Sigmoid colon (tissue), 4 donors: ENCODE measurements around the gene PAH.
"Not testable (repeated sequence)": the region's sequence is repeated elsewhere in the genome, so short reads cannot be mapped to it uniquely, and the experiment has no call there.

Source experiments
- CTCF ChIP-seq, 4 experiments: fragments of 450-650 bp in 3 of 4; fragments of 200-600 bp in 1 of 4; IDR thresholded peaks; one replicate each; pipeline ENCODE4 v1.5.1; 2016 to 2019; ENCODE audit warnings: antibody characterized with exemption in 4 of 4, mild to moderate bottlenecking in 3 of 4, moderate library complexity in 2 of 4
- EP300 ChIP-seq, 4 donors: sonication (generic); formaldehyde crosslinking; IDR thresholded peaks; one replicate each; pipeline ENCODE4 v1.6.1; 2017; ENCODE audit warnings: antibody characterized with exemption in 4 of 4
- POLR2A ChIP-seq, 2 donors: fragments of 450-650 bp; IDR thresholded peaks; one replicate each; pipeline ENCODE4 v1.6.1; 2016; ENCODE audit warnings: antibody characterized with exemption in 2 of 2, mild to moderate bottlenecking in 2 of 2, moderate library complexity in 2 of 2
- POLR2AphosphoS5 ChIP-seq, 4 donors: sonication (generic); formaldehyde crosslinking; IDR thresholded peaks; one replicate each; pipeline ENCODE4 v1.6.1; 2017; ENCODE audit warnings: antibody characterized with exemption in 4 of 4

GRCh38 chr12:102832826-102833225, 84.2 kb downstream of the PAH start:
- not testable (repeated sequence) for TF ChIP-seq POLR2A, CTCF, POLR2AphosphoS5, EP300 (IDR thresholded peaks at IDR 0.05)
